Stimulated activated effector memory CD8-positive, alpha-beta T cell treated with anti-CD3 and anti-CD28 coated beads, Interleukin-12 subunit alpha, Interleukin-12 subunit beta, amount 100 ng/mL, for 72 hours (primary cell): Measurements from ENCODE around the gene JPH3.
"Not testable (repeated sequence)": the region's sequence is repeated elsewhere in the genome, so short reads cannot be mapped to it uniquely, and the experiment has no call there.

ENCODE experiments used
- ATAC-seq: fragments of 150-1000 bp; cut with Tn5 transposase; 2 replicates; pipeline ENCODE4 v1.10.0; 2021
- DNase-seq, 2 donors: peaks; one replicate each; pipeline ENCODE4 v3.0.0; 2021 to 2022; ENCODE audit warnings: low spot score in 2 of 2
- H3K27ac Mint-ChIP-seq: one replicate; pipeline ENCODE4 v1.8.0; 2022; ENCODE audit warnings: mild to moderate bottlenecking, mixed read lengths
- H3K36me3 Mint-ChIP-seq: one replicate; pipeline ENCODE4 v1.8.0; 2022; ENCODE audit warnings: mild to moderate bottlenecking, mixed read lengths
- H3K4me1 Mint-ChIP-seq: one replicate; pipeline ENCODE4 v1.8.0; 2022; ENCODE audit warnings: mixed read lengths
- H3K4me3 Mint-ChIP-seq: one replicate; pipeline ENCODE4 v1.8.0; 2022; ENCODE audit warnings: mild to moderate bottlenecking, mixed read lengths
- H3K9me3 Mint-ChIP-seq: one replicate; pipeline ENCODE4 v1.8.0; 2022; ENCODE audit warnings: mixed read lengths

Gene JPH3

DNA sequence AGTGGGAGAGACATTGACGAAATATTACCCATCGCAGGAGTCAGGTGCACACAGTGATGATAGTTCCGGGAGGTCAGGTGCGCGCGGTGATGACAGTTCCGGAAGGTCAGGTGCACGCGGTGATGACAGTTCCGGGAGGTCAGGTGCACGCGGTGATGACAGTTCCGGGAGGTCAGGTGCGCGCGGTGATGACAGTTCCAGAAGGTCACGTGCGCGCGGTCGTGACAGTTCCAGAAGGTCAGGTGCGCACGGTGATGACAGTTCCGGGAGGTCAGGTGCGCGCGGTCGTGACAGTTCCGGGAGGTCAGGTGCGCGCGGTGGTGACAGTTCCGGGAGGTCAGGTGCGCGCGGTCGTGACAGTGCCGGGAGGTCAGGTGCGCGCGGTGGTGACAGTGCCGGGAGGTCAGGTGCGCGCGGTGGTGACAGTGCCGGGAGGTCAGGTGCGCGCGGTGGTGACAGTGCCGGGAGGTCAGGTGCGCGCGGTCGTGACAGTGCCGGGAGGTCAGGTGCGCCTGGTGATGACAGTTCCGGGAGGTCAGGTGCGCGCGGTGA is 78.8 kb downstream of the JPH3 start:
- peaks cover 13% of the 10 kb centered on the region for H3K4me1 Mint-ChIP-seq
- H3K27ac Mint-ChIP-seq, ATAC-seq, H3K36me3 Mint-ChIP-seq, H3K4me3 Mint-ChIP-seq, DNase-seq, H3K9me3 Mint-ChIP-seq: not testable (repeated sequence)

DNA sequence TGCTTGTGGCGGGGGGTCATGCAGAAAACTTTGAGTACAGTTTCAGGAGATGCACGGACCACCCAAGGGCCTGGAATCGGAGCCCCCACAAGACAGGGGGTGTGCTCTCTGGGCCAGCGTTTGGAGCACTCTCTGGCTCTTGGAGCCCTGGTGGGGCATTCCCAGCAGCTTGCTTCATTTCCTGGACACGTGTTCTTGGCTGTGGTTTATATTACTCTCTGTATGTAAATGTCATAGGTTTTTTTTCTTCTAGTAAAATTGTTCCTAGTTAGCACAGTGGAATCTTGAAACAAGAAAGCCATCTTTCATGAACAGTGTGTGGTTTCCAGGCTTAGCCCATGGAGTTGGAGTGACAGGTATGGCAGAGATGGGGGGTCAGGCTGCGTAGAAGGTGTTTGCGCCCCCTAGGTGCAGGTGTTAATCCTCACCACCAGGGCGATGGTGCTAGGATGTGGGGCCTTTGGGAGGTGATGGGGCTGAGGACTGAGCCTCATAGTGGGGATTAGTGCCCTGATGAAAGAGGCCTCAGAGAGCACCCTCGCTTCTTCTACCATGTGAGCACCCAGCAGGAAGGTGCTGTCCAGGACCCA is 79.8 kb downstream of the JPH3 start:
- H3K36me3 Mint-ChIP-seq, result no peaks in the 10 kb centered on the region
- H3K9me3 Mint-ChIP-seq, result no peaks in the 10 kb centered on the region
- H3K27ac Mint-ChIP-seq, result no peak overlapping the region
- no peak overlapping the region for H3K4me3 Mint-ChIP-seq
- H3K4me1 Mint-ChIP-seq, result peaks cover 13% of the 10 kb centered on the region
- ATAC-seq (peak; percentile 43), DNase-seq (no peak)

DNA sequence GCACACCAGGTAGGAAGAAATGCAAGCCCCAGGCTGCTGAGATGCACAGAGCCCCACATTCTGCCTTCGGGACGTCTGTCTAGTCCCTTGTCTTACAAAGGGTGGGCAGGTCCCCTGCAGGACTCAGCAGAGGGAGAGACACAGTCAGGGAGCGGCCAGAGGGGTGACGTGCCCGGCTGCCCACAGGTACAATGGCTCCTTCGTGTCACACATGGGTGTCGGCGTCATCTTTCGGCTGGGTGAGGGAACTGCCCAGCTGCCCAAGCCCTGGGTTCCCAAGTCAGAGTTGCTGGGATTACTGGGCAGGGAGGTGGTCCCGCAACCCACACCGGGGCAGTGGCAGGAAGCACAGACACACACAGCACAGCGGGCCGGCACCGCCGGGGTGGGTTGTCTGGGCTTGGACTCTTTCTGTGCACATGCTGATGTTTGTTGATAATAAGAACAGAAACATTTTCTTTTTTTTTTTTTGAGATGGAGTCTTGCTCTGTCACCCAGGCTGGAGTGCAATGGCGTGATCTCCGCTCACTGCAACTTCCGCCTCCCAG is 80.6 kb downstream of the JPH3 start:
- Mint-ChIP-seq H3K9me3 (no peaks in the 10 kb centered on the region), H3K4me3 (no peak overlapping the region), H3K27ac (no peak overlapping the region), H3K36me3 (no peaks in the 10 kb centered on the region), H3K4me1 (peaks cover 13% of the 10 kb centered on the region)
- ATAC-seq (no peak), DNase-seq (no peak)

DNA sequence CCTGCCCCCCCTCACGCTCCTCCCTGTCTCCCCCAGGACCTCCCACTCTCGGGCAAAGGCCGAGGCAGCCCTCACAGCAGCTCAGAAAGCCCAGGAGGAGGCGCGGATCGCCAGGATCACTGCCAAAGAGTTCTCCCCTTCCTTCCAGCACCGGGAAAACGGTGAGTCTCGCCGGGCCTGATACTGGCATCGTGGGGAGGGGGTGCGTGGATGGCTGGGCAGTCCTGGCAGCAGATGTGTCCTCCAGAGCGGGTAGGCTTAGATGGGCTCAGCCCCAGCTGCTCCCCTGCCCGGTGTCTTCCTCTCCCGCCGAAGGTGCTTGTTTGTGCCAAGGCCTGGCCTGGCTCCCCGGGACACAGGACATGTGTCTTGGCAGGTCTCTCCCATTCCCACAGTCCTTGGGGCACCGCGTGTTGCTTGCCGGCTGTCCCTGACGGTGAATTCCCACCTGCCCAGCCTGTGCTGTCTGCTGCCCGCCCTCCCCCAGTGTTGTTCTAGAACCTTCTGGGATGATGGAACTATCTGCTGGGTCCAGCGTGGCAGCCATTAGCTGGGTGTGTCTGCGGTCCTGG is 81.9 kb downstream of the JPH3 start:
- DNase-seq (no peak), ATAC-seq (no peak)
- Mint-ChIP-seq H3K4me3 (no peak overlapping the region), H3K27ac (no peak overlapping the region), H3K4me1 (peaks cover 13% of the 10 kb centered on the region), H3K36me3 (no peaks in the 10 kb centered on the region), H3K9me3 (no peaks in the 10 kb centered on the region)

DNA sequence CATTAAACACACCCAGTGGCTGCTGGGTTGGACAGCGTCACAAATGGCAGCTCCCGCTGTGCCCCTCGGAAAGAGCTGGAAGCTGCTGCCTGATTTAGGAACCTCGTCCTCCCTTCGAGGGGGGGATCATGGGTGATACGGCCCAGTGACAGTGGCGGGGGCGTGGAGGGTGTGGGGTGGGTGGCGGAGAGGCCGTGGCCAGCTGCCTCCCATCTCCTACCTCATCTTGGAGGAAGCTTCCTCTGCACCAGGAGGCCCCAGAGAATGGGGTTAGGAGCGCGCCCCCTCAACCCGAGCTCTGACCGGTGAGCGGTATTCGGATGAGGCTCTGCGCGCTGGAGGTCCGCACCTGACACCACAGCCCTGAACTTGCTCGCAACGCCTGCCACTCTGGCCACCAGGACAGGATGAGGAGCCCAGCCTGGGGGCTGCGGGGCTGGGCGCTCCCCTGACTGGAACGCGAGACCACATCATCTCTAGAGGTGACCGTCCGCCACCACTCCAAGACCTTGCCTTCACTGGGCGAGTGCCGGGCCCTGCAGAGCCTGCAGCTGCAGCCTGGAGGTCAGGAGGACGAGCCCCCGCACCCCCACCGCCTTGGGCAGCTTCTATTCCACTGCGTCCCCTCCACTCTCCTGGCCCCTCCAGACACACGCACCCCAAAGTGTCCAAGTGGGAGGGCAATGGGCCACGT is 82.5 kb downstream of the JPH3 start:
- no peak for DNase-seq
- no peak overlapping the region for H3K4me3 Mint-ChIP-seq
- no peak for ATAC-seq
- peaks cover 13% of the 10 kb centered on the region for H3K4me1 Mint-ChIP-seq
- H3K9me3 Mint-ChIP-seq, result no peaks in the 10 kb centered on the region
- H3K27ac Mint-ChIP-seq, result no peak overlapping the region
- H3K36me3 Mint-ChIP-seq, result no peaks in the 10 kb centered on the region

DNA sequence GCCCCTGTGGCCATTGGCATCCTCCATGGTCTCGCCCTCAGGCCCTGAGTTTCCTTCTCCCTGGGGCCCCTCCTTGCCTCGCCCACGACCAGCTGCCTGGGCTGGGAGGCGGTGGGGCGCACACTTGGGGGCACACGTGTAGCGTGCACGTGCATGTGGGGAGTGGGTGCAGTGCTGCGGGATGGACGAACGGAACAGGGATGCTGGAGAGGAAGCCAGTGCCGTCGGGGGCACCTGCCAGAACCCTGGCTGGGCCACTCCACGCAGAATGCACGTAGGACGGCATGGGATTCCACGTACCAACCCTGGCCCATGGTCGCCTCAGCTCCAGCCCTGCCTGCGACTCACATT is 83.1 kb downstream of the JPH3 start:
- no peak overlapping the region for H3K27ac Mint-ChIP-seq
- H3K9me3 Mint-ChIP-seq, result no peaks in the 10 kb centered on the region
- peaks cover 13% of the 10 kb centered on the region for H3K4me1 Mint-ChIP-seq
- H3K36me3 Mint-ChIP-seq, result no peaks in the 10 kb centered on the region
- no peak overlapping the region for H3K4me3 Mint-ChIP-seq
- DNase-seq, result no peak
- no peak for ATAC-seq

DNA sequence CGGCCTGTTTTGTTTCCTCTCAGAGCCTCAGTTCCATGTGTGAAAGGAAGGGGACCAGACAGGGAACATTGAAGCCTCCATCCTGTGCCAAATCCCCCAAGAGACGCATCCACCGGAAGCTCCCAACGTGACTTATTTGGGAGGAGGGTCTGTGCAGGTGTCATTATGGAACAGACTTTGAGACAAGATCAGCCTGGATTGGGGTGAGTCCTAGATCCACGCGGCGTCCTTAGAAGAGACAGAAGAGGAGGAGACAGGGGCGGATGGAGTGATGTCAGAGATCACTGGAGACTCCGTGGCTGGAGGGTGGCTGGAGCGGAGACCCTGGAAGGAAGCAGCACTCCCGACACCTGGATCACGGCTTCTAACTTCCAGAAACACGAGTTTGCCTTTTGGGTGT is 83.5 kb downstream of the JPH3 start:
- Mint-ChIP-seq H3K4me3 (no peak overlapping the region), H3K9me3 (no peaks in the 10 kb centered on the region), H3K36me3 (no peaks in the 10 kb centered on the region), H3K27ac (no peak overlapping the region), H3K4me1 (peaks cover 10% of the 10 kb centered on the region)
- ATAC-seq (no peak), DNase-seq (no peak)

DNA sequence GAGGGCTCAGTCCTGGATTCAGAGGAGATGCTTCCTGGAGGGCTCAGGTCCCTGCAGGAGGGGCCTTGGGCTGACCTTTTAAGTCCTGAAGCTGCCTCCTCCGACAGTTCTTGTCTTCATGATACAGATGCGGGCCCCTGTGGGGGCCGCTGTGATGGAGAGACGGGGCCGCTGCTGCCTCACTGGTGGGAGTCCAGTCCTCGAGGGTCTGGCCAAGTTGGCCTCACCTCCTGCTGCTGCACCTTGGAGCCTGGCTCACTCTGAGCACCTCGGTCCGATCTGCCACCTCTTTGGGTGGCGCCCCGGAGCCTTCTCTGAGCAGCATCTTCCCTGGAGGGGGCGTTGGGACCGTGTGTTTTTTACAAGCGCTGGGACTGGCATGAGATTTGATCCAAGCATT is 84.4 kb downstream of the JPH3 start:
- DNase-seq (no peak), ATAC-seq (no peak)
- Mint-ChIP-seq H3K9me3 (no peaks in the 10 kb centered on the region), H3K4me3 (no peak overlapping the region), H3K36me3 (peaks cover 4% of the 10 kb centered on the region), H3K4me1 (peaks cover 6% of the 10 kb centered on the region), H3K27ac (no peak overlapping the region)

DNA sequence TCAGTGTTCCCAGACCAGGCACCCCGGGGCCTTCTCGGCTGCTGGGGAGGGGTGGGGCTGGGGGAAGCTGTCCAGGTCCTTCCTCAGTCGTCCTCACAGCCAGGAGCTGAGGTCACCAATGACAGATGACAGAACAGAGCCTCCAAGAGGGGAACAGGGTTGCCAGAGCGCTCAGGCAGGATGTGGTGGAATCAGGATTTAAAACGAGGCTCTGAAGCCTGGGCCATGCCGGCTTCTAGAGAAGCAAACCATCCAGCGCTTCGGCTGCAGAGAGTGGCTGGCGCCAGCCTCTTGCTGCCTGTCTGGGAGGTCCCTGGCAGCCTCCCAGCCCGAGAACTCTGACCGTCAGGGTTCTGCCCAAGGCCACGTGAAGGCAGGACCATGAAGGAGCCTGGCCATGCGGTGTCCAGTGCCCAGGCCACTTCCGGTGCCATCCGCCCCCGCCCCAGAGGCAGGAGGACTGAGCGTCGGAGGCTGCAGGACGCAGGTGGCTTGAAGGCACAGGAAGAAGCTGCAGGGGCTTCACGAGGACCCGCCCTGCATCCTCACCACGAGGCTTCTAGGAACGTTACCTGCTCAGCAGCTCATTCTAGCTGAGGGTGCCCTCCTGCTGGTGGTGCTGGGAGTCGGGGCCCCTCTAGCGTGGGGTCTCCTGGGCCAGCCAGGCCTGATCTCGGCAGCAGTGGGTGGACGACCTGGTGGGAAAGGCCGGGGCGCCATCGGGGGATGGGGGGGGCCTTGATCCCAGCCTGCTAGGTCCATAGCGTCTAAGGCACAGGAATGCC is 85.0 kb downstream of the JPH3 start:
- peaks cover 7% of the 10 kb centered on the region for H3K36me3 Mint-ChIP-seq
- no peaks in the 10 kb centered on the region for H3K9me3 Mint-ChIP-seq
- DNase-seq, result no peak
- ATAC-seq, result no peak
- H3K27ac Mint-ChIP-seq, result no peak overlapping the region
- H3K4me1 Mint-ChIP-seq, result peaks cover 2% of the 10 kb centered on the region
- H3K4me3 Mint-ChIP-seq, result no peak overlapping the region

DNA sequence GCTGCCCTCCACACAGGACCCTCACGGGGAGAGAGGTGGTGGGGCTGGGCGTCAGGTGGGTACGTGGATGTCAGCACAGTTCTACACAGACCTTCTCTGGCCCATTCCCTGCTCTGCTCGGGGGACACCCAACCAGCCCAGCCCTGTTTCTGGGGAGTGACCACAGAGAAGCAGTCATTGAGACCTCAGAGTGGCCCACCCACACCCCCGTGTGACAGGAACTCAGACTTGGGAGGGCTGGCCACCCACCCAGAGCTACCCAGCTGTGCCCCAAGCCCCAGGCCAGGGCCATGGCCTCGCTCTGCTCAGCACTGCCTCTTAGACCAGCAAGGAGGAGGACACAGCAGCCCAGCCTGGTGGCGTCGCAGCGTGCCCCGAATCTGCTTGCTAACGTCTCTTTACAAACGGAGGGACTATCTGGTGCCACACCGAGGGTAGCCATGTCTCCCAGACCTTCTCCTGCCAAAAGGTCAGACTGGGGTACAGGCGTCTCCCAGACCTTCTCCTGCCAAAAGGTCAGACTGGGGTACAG is 85.8 kb downstream of the JPH3 start:
- peaks cover 14% of the 10 kb centered on the region for H3K36me3 Mint-ChIP-seq
- no peak overlapping the region for H3K27ac Mint-ChIP-seq
- H3K4me3 Mint-ChIP-seq, result no peak overlapping the region
- no peaks in the 10 kb centered on the region for H3K4me1 Mint-ChIP-seq
- ATAC-seq, result no peak
- DNase-seq, result no peak
- H3K9me3 Mint-ChIP-seq, result no peaks in the 10 kb centered on the region

DNA sequence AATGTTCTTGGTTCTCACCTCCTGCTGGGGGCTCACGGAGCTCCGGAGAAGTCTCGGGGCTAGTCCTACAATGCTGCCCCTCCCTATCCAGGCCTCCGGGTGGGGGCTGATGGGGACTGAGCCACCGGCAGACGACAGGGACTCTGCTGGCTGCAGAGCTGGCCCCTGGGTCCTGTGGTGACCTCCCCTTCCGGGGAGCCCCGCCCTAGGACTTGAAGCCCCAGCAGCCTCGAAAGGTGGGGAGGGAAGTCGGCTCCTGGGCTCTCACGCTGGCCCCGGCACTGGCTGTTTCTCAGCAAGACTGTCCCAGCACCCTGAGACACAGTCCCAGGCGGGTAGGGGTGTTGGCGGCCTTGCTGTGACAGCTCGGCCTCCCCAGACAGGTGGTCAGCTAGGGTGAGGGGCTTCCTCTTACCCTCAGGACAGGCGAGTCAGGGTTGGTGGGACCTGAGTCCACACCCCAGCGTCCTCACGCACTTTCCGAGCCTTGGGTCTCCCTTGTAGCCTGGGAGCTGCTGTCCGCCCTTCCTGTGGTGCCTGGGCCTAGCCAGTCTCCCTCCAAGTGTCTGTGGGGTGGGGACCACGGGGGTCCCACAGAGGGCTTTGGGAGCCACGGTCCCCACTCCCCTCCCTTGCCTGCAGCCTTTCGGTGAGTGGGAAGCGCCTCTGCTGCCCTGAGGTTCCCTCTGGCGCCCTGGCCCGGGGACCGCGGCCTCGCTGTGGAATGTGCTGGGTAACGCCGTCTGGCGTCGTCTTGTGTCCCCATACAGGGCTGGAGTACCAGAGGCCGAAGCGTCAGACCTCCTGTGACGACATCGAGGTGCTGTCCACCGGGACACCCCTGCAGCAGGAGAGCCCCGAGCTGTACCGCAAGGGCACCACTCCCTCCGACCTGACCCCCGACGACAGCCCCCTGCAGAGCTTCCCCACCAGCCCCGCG is 86.8 kb downstream of the JPH3 start:
- no peak overlapping the region for H3K27ac Mint-ChIP-seq
- no peak for ATAC-seq
- H3K9me3 Mint-ChIP-seq, result no peaks in the 10 kb centered on the region

DNA sequence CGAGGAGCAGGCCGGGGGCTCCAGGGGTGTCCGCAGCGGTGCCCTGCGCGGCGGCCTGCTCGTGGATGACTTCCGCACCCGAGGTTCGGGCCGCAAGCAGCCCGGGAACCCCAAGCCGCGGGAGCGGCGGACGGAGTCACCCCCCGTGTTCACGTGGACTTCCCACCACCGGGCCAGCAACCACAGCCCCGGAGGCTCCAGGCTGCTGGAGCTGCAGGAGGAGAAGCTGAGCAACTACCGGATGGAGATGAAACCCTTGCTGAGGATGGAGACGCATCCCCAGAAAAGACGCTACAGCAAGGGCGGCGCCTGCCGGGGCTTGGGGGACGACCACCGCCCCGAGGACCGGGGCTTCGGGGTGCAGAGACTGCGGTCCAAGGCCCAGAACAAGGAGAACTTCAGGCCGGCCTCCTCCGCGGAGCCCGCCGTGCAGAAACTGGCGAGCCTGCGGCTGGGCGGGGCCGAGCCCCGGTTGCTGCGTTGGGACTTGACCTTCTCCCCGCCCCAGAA is 87.7 kb downstream of the JPH3 start:
- Mint-ChIP-seq H3K4me3 (no peak overlapping the region), H3K36me3 (peaks cover 20% of the 10 kb centered on the region), H3K27ac (no peak overlapping the region), H3K4me1 (no peaks in the 10 kb centered on the region), H3K9me3 (no peaks in the 10 kb centered on the region)
- ATAC-seq (no peak), DNase-seq (no peak)

More for the DNA sequence above, 86.8 kb downstream of the JPH3 start:
- DNase-seq, result no peak
- no peaks in the 10 kb centered on the region for H3K4me1 Mint-ChIP-seq
- H3K36me3 Mint-ChIP-seq, result peaks cover 14% of the 10 kb centered on the region
- H3K4me3 Mint-ChIP-seq, result no peak overlapping the region

DNA sequence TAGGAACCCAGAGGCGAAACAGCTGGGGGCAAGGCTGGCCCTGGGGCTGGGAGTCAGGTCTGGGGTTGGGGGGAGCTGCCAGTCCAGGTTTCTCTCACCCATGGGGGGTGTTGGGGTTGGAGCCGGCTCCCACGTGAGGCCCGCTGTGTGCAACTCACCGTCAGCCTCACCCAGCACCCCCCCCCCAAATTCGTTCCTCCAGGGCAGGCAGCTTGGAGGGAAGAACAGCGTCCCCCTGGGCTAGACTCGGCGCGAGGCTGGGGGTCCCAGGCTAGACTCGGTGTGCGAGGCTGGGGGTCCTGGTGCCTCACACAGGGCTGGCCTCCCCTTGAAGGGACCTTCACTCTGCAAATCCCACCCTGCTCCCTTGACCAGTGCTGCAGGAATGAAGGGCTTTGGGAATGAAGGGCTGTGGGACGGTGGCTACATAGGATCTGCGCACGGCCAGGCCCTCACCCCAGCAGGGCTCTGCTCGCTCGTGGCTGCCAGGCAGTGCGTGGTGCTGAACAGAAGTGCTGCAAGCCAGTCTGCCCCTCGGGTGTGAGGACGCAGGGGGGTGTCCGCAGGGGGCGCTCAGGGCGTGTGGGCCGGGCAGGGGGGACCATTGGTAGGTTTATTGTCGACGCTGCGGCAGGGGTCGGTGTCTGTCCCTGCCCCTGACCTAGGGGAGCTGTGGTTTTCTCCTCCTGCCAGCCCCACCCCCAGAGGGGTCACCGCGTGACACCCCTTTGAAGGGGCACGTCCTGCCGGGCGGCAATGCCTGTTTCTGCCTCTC is 88.8 kb downstream of the JPH3 start:
- no peak overlapping the region for H3K4me3 Mint-ChIP-seq
- peaks cover 29% of the 10 kb centered on the region for H3K36me3 Mint-ChIP-seq
- no peaks in the 10 kb centered on the region for H3K4me1 Mint-ChIP-seq
- ATAC-seq, result no peak
- no peak for DNase-seq
- H3K9me3 Mint-ChIP-seq, result no peaks in the 10 kb centered on the region
- H3K27ac Mint-ChIP-seq, result no peak overlapping the region
